ENCODE data around the gene TMEM39B.

TMEM39B gene

GRCh38 chr1:32104127-32104526, 31.4 kb downstream of the TMEM39B start:
- Histone ChIP-seq H3K14ac (ENCODE audit: low read length in 2 of 2) (no peak overlapping the region), H3K9me3 (ENCODE audit: control insufficient read depth, low read length) (no peaks in the 10 kb centered on the region), H2BK120ac (ENCODE audit: low read depth, low read length) (no peak overlapping the region), H4K8ac (ENCODE audit: low read length) (no peak overlapping the region), H3K4me3 (ENCODE audit: insufficient read depth in 1 of 2, low read depth in 1 of 2, low read length in 2 of 2) (no peak overlapping the region), H3K79me1 (replicated peaks; ENCODE audit: low read length, poor library complexity, severe bottlenecking) (peaks cover 5% of the 10 kb centered on the region), H2BK12ac (ENCODE audit: low read length in 2 of 2) (no peak overlapping the region), H3K23ac (ENCODE audit: low read length in 2 of 2) (no peak overlapping the region), H3K18ac (ENCODE audit: low read depth in 1 of 2, low read length in 2 of 2) (no peak overlapping the region), H3K4ac (ENCODE audit: low read depth in 1 of 2, low read length in 2 of 2) (no peak overlapping the region), H3K27ac (ENCODE audit: low read length, poor library complexity, severe bottlenecking) (no peak overlapping the region), H3K4me1 (ENCODE audit: control insufficient read depth, insufficient read depth, low read depth, low read length) (peaks cover 6% of the 10 kb centered on the region), H4K91ac (ENCODE audit: low read length) (no peak overlapping the region), H2AFZ (ENCODE audit: low read depth, low read length) (no peak overlapping the region), H3K27me3 (ENCODE audit: control insufficient read depth in 1 of 2, insufficient read depth in 1 of 2, low read length in 2 of 2) (no peaks in the 10 kb centered on the region), H3K9ac (ENCODE audit: low read length) (no peak overlapping the region), H2BK15ac (ENCODE audit: low read depth, poor library complexity, severe bottlenecking) (no peak overlapping the region), H3K36me3 (ENCODE audit: control insufficient read depth in 1 of 2, insufficient read depth in 2 of 2, low read depth in 1 of 2, low read length in 2 of 2) (peaks cover 14 to 33% of the 10 kb centered on the region in 2 experiments), H3K4me2 (ENCODE audit: low read length, poor library complexity, severe bottlenecking) (no peak overlapping the region), H2BK5ac (ENCODE audit: low read depth, low read length, poor library complexity, severe bottlenecking) (no peak overlapping the region), H2AK5ac (ENCODE audit: low read length, severe bottlenecking) (no peak overlapping the region)
- WGBS: 85% methylated on average over 3 of the region's 4 CpGs
- no peak for DNase-seq

- Histone ChIP-seq H4K8ac (ENCODE audit: low read length) (no peak overlapping the region), H3K4me3 (ENCODE audit: insufficient read depth in 1 of 2, low read depth in 1 of 2, low read length in 2 of 2) (no peak overlapping the region), H3K9me3 (ENCODE audit: control insufficient read depth, low read length) (no peaks in the 10 kb centered on the region), H3K79me1 (replicated peaks; ENCODE audit: low read length, poor library complexity, severe bottlenecking) (peaks cover 5% of the 10 kb centered on the region), H3K27me3 (ENCODE audit: control insufficient read depth in 1 of 2, insufficient read depth in 1 of 2, low read length in 2 of 2) (no peaks in the 10 kb centered on the region), H2BK5ac (ENCODE audit: low read depth, low read length, poor library complexity, severe bottlenecking) (no peak overlapping the region), H3K4me1 (ENCODE audit: control insufficient read depth, insufficient read depth, low read depth, low read length) (peaks cover 5% of the 10 kb centered on the region), H2BK120ac (ENCODE audit: low read depth, low read length) (no peak overlapping the region), H3K9ac (ENCODE audit: low read length) (no peak overlapping the region), H2BK15ac (ENCODE audit: low read depth, poor library complexity, severe bottlenecking) (no peak overlapping the region), H3K14ac (ENCODE audit: low read length in 2 of 2) (no peak overlapping the region), H3K27ac (ENCODE audit: low read length, poor library complexity, severe bottlenecking) (no peak overlapping the region), H2AFZ (ENCODE audit: low read depth, low read length) (no peak overlapping the region), H2AK5ac (ENCODE audit: low read length, severe bottlenecking) (no peak overlapping the region), H3K36me3 (ENCODE audit: control insufficient read depth in 1 of 2, insufficient read depth in 2 of 2, low read depth in 1 of 2, low read length in 2 of 2) (peaks cover 8 to 21% of the 10 kb centered on the region in 2 experiments), H2BK12ac (ENCODE audit: low read length in 2 of 2) (no peak overlapping the region), H3K23ac (ENCODE audit: low read length in 2 of 2) (no peak overlapping the region), H3K18ac (ENCODE audit: low read depth in 1 of 2, low read length in 2 of 2) (no peak overlapping the region), H4K91ac (ENCODE audit: low read length) (no peak overlapping the region), H3K4ac (ENCODE audit: low read depth in 1 of 2, low read length in 2 of 2) (no peak overlapping the region), H3K4me2 (ENCODE audit: low read length, poor library complexity, severe bottlenecking) (no peak overlapping the region)
- no peak for DNase-seq
- 100% methylated on average over 1 of the region's 1 CpG for WGBS
Measured at GRCh38 chr1:32105338-32105737, 32.6 kb downstream of the TMEM39B start.

GRCh38 chr1:32106663-32107275, 34.0 kb downstream of the TMEM39B start:
- no peak overlapping the region for H2BK120ac ChIP-seq (ENCODE audit: low read depth, low read length)
- no peak overlapping the region for H3K14ac ChIP-seq (ENCODE audit: low read length in 2 of 2)
- H2AFZ ChIP-seq (ENCODE audit: low read depth, low read length): no peak overlapping the region
- no peaks in the 10 kb centered on the region for H3K27me3 ChIP-seq (ENCODE audit: control insufficient read depth in 1 of 2, insufficient read depth in 1 of 2, low read length in 2 of 2)
- no peak overlapping the region for H3K4ac ChIP-seq (ENCODE audit: low read depth in 1 of 2, low read length in 2 of 2)
- 91% methylated on average over 9 of the region's 9 CpGs for WGBS
- H3K4me3 ChIP-seq (ENCODE audit: insufficient read depth in 1 of 2, low read depth in 1 of 2, low read length in 2 of 2): peak overlapping the region in 1 of 2 experiments; percentile 88
- no peak overlapping the region for H3K4me2 ChIP-seq (ENCODE audit: low read length, poor library complexity, severe bottlenecking)
- H4K91ac ChIP-seq (ENCODE audit: low read length): no peak overlapping the region
- no peak overlapping the region for H4K8ac ChIP-seq (ENCODE audit: low read length)
- H3K9ac ChIP-seq (ENCODE audit: low read length): no peak overlapping the region
- peaks cover 2% of the 10 kb centered on the region for H3K4me1 ChIP-seq (ENCODE audit: control insufficient read depth, insufficient read depth, low read depth, low read length)
- H3K27ac ChIP-seq (ENCODE audit: low read length, poor library complexity, severe bottlenecking): no peak overlapping the region
- H3K36me3 ChIP-seq (ENCODE audit: control insufficient read depth in 1 of 2, insufficient read depth in 2 of 2, low read depth in 1 of 2, low read length in 2 of 2): peaks cover 6 to 14% of the 10 kb centered on the region in 2 experiments
- no peak overlapping the region for H2BK5ac ChIP-seq (ENCODE audit: low read depth, low read length, poor library complexity, severe bottlenecking)
- H3K9me3 ChIP-seq (ENCODE audit: control insufficient read depth, low read length): no peaks in the 10 kb centered on the region
- H3K23ac ChIP-seq (ENCODE audit: low read length in 2 of 2): no peak overlapping the region
- no peak overlapping the region for H2BK12ac ChIP-seq (ENCODE audit: low read length in 2 of 2)
- no peak overlapping the region for H2AK5ac ChIP-seq (ENCODE audit: low read length, severe bottlenecking)
- no peak for DNase-seq
- peaks cover 5% of the 10 kb centered on the region for H3K79me1 ChIP-seq (replicated peaks; ENCODE audit: low read length, poor library complexity, severe bottlenecking)
- no peak overlapping the region for H3K18ac ChIP-seq (ENCODE audit: low read depth in 1 of 2, low read length in 2 of 2)
- H2BK15ac ChIP-seq (ENCODE audit: low read depth, poor library complexity, severe bottlenecking): no peak overlapping the region

- peak within 1 kb of the TSS; percentile 99 for H3K9ac ChIP-seq (ENCODE audit: low read length)
- peak within 1 kb of the TSS in 1 of 2 experiments; percentile 87 for H3K14ac ChIP-seq (ENCODE audit: low read length in 2 of 2)
- H3K18ac ChIP-seq (ENCODE audit: low read depth in 1 of 2, low read length in 2 of 2): peak within 1 kb of the TSS; percentile 25 to 86
- H4K8ac ChIP-seq (ENCODE audit: low read length): no peak within 1 kb of the TSS
- no peak within 1 kb of the TSS for H2BK5ac ChIP-seq (ENCODE audit: low read depth, low read length, poor library complexity, severe bottlenecking)
- H2AK5ac ChIP-seq (ENCODE audit: low read length, severe bottlenecking): peak within 1 kb of the TSS; percentile 9
- peak; percentile 98 for DNase-seq
- H3K27me3 ChIP-seq (ENCODE audit: control insufficient read depth in 1 of 2, insufficient read depth in 1 of 2, low read length in 2 of 2): no peaks in the 10 kb centered on the region
- H3K4me1 ChIP-seq (ENCODE audit: control insufficient read depth, insufficient read depth, low read depth, low read length): no peaks in the 10 kb centered on the region
- peak within 1 kb of the TSS in 1 of 2 experiments; percentile 92 for H3K23ac ChIP-seq (ENCODE audit: low read length in 2 of 2)
- peak within 1 kb of the TSS in 1 of 2 experiments; percentile 70 for H2BK12ac ChIP-seq (ENCODE audit: low read length in 2 of 2)
- peak within 1 kb of the TSS; percentile 12 for H2BK120ac ChIP-seq (ENCODE audit: low read depth, low read length)
- peak within 1 kb of the TSS; percentile 96 for H3K27ac ChIP-seq (ENCODE audit: low read length, poor library complexity, severe bottlenecking)
- H3K36me3 ChIP-seq (ENCODE audit: control insufficient read depth in 1 of 2, insufficient read depth in 2 of 2, low read depth in 1 of 2, low read length in 2 of 2): peaks cover 0 to 5% of the 10 kb centered on the region in 2 experiments
- H3K4me3 ChIP-seq (ENCODE audit: insufficient read depth in 1 of 2, low read depth in 1 of 2, low read length in 2 of 2): peak within 1 kb of the TSS; percentile 76 to 88
- peak within 1 kb of the TSS; percentile 72 for H3K4me2 ChIP-seq (ENCODE audit: low read length, poor library complexity, severe bottlenecking)
- no peaks in the 10 kb centered on the region for H3K79me1 ChIP-seq (replicated peaks; ENCODE audit: low read length, poor library complexity, severe bottlenecking)
- H4K91ac ChIP-seq (ENCODE audit: low read length): peak within 1 kb of the TSS; percentile 8
- no peak within 1 kb of the TSS for H2BK15ac ChIP-seq (ENCODE audit: low read depth, poor library complexity, severe bottlenecking)
- no peaks in the 10 kb centered on the region for H3K9me3 ChIP-seq (ENCODE audit: control insufficient read depth, low read length)
- H2AFZ ChIP-seq (ENCODE audit: low read depth, low read length): peak within 1 kb of the TSS; percentile 60
- WGBS: under 1% methylated on average over 44 of the region's 45 CpGs
- peak within 1 kb of the TSS; percentile 77 to 83 for H3K4ac ChIP-seq (ENCODE audit: low read depth in 1 of 2, low read length in 2 of 2)
Measured at GRCh38 chr1:32107742-32108661, 35.3 kb downstream of the TMEM39B start, which contains the start of gene KPNA6. Gene KPNA6, plus strand, starts transcription at chr1:32108056. Its CDS starts 75 bp downstream, at chr1:32108131.
